A549 treated with RU486 at 1 μM for 4 hours (cell line): ENCODE results near the gene DAO. TPM values are rescaled to one million over a fixed set of nuclear protein-coding genes. Genes with fewer than 3 reads are reported as not detected.

ENCODE experiments used
- total RNA-seq: library from RNA; stranded (reverse); fragments of 200-300 nt; extraction: Qiagen RNA extraction; gene quantifications from 5 replicates; pipeline ENCODE4 v1.2.3, GENCODE V29; 2022; ENCODE audit warnings: low read depth

The DAO gene
- not detected in 5 replicates for total RNA-seq

DNA sequence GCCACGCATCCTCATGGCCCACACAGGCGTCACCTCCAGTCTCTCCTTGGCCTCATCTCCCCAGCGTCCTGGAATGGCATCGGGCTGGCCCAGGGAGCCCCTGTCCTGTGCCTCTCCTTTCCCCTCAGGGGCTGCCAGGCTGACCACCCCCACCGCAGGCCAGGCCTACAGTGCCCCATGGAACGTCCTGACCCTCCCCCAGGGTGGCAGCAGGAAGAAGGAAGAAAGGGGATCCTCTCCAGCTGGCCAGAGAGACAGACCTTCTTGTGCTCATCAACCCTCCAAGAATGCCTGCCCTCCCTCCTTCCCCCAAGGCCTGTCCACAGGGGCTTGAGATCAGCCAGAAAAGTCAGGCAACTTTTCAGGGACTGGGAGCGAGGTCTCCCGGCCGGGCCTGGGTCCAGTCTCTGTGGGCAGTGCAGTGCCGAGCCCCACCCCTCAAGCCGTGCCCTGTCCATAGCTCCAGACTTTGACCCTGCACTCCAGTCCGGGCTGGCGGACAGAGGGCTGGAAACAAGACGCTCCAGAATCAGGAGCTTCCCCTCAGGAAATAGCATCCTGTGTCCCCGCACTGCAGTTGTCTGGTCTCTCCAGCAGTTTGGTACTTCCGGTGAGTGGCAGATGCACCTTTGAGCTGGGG, at the start of gene DAO:
Gene DAO (plus strand): TSS at position 478 of the 640 bp plus-strand sequence. CDS start 4,915 bp downstream, outside the sequence.

Other genes starting within 250 kb of the DAO start
- gene SELPLG, start 246.2 kb upstream of the DAO start, total RNA-seq: 0.95 to 1.1 TPM (median 1.1 TPM) in 5 replicates
- 170 to 198 TPM (median 178 TPM) in 5 replicates for gene CORO1C, start 148.6 kb upstream of the DAO start, total RNA-seq
- gene SSH1, start 22.5 kb upstream of the DAO start, total RNA-seq: 13.4 to 22.9 TPM (median 18.6 TPM) in 5 replicates
- not detected in 5 replicates for gene SVOP, start 141.0 kb downstream of the DAO start, total RNA-seq
- gene USP30, start 172.5 kb downstream of the DAO start, total RNA-seq: 8.1 to 12.9 TPM (median 10.5 TPM) in 5 replicates
- 44.9 to 49.6 TPM (median 45.2 TPM) in 5 replicates for gene ALKBH2, start 213.4 kb downstream of the DAO start, total RNA-seq
- 86.0 to 87.7 TPM (median 86.8 TPM) in 5 replicates for gene UNG, start 217.5 kb downstream of the DAO start, total RNA-seq
- 3.6 to 8.3 TPM (median 6.5 TPM) in 5 replicates for gene ACACB, start 236.5 kb downstream of the DAO start, total RNA-seq